Gastrocnemius medialis (tissue), 4 donors: ENCODE results near the gene CCDC74B. TPM values are rescaled to one million over a fixed set of nuclear protein-coding genes. Genes with fewer than 3 reads are reported as not detected.
"Not testable (repeated sequence)": the region's sequence is repeated elsewhere in the genome, so short reads cannot be mapped to it uniquely, and the experiment has no call there.

ENCODE experiments used
- ATAC-seq, 2 donors: fragments of 150-250 bp; one replicate each; pipeline ENCODE4 v1.9.1; 2016
- DNase-seq, 2 donors: peaks; one replicate each; pipeline ENCODE4 v3.0.0-alpha.2; 2019
- H3K27ac ChIP-seq, 4 donors: fragments of 200-600 bp; sonication (generic); 1 replicate in 1 of 4; 2 replicates in 3 of 4; pipeline ENCODE4 v1.5.1; 2016 to 2018; ENCODE audit warnings: mild to moderate bottlenecking in 2 of 4, moderate library complexity in 1 of 4
- H3K27me3 ChIP-seq, 3 donors: fragments of 200-600 bp; sonication (generic) in 2 of 3; 1 replicate in 1 of 3; 2 replicates in 2 of 3; pipeline versions ENCODE4 v1.5.1 to v1.6.0; 2016 to 2019; ENCODE audit warnings: mild to moderate bottlenecking in 1 of 3, moderate library complexity in 1 of 3
- H3K36me3 ChIP-seq, 2 donors: fragments of 200-600 bp; sonication (generic) in 1 of 2; one replicate each; pipeline ENCODE4 v1.5.1; 2017 to 2018
- H3K4me1 ChIP-seq, 2 donors: fragments of 200-600 bp; sonication (generic) in 1 of 2; one replicate each; pipeline ENCODE4 v1.5.1; 2016 to 2017; ENCODE audit warnings: mild to moderate bottlenecking in 2 of 2
- H3K4me3 ChIP-seq, 4 donors: fragments of 200-600 bp; sonication (generic) in 3 of 4; 1 replicate in 1 of 4; 2 replicates in 3 of 4; pipeline ENCODE4 v1.5.1; 2016 to 2019; ENCODE audit warnings: mild to moderate bottlenecking in 2 of 4
- H3K9me3 ChIP-seq, 3 donors: fragments of 200-600 bp; sonication (generic) in 2 of 3; 1 replicate in 1 of 3; 2 replicates in 2 of 3; pipeline ENCODE4 v1.5.1; 2016 to 2019
- CTCF ChIP-seq, 5 experiments: fragments of 450-650 bp in 3 of 5; fragments of 200-600 bp in 2 of 5; sonication (generic) in 2 of 5; IDR thresholded peaks in 4 of 5; conservative IDR thresholded peaks in 1 of 5; 1 replicate in 4 of 5; 2 replicates in 1 of 5; pipeline ENCODE4 v1.5.1; 2016 to 2019; ENCODE audit warnings: antibody characterized with exemption in 5 of 5, mild to moderate bottlenecking in 3 of 5, moderate library complexity in 3 of 5
- POLR2A ChIP-seq, 2 donors: fragments of 450-650 bp; IDR thresholded peaks; one replicate each; pipeline ENCODE4 v1.6.1; 2017; ENCODE audit warnings: antibody characterized with exemption in 2 of 2, mild to moderate bottlenecking in 2 of 2, moderate library complexity in 2 of 2
- in situ Hi-C, 4 donors: fragments of 200-750 bp; cut with MboI; loops; one replicate each; pipeline versions ENCODE4 v1.15.0 to v1.8.0; 2017; ENCODE audit warnings: low sequenced_read_pairs in 4 of 4
- intact Hi-C: fragments of 100-400 bp; cut with DNase I; formaldehyde crosslinking; loops from one replicate; pipeline ENCODE4 v1.15.1; 2023; ENCODE audit warnings: low total_unique reads
- total RNA-seq, 4 donors: library from RNA; depleted of rRNA; stranded (reverse); fragments of >200 nt; gene quantifications; one replicate each; pipeline versions ENCODE4 v1.1.0 to v1.2.3, GENCODE V29; 2016

The CCDC74B gene
- total RNA-seq, 4 donors from 2014 or later: 0.42 to 1.2 TPM; not detected in 2

- Histone ChIP-seq H3K4me1 (peaks cover 5 to 11% of the 10 kb centered on the region in 2 donors), H3K27ac (peak within 1 kb of the TSS; percentile 88 to 93 (median 91)), H3K4me3 (peak within 1 kb of the TSS; percentile 88 to 99 (median 93))
- peak; percentile 64 to 85 for DNase-seq
- not testable (repeated sequence) for H3K27me3 ChIP-seq, H3K9me3 ChIP-seq, H3K36me3 ChIP-seq
- TF ChIP-seq POLR2A (IDR thresholded peaks at IDR 0.05): peak; percentile 29 to 39
- TF ChIP-seq CTCF (IDR thresholded peaks at IDR 0.05 in 4 of 5, conservative IDR thresholded peaks at IDR 0.05 in 1 of 5): peak; percentile 86 to 95 (median 90)
- intact Hi-C loops (loop anchor here (2.0 to 10.0 kb wide), 3 partner anchors 151 to 1857 kb away; partner anchors contain the start of gene IMP4), in situ Hi-C loops (loop anchor here in 3 of 4 donors (25.0 kb wide), 1 partner anchor 155 kb away; the partner anchor contains the start of gene IMP4 (in 3 of the 3))
- ATAC-seq: peak; percentile 85 to 86
Observed at GRCh38 chr2:130181880-130182682, 37.2 kb upstream of the CCDC74B start, which contains the start of gene MZT2B. MZT2B (plus strand) TSS chr2:130182262; CDS start chr2:130182283, 21 bp downstream.

- Histone ChIP-seq H3K4me1 (peaks cover 5 to 11% of the 10 kb centered on the region in 2 donors), H3K36me3 (peaks cover 0 to 7% of the 10 kb centered on the region in 2 donors), H3K9me3 (no peaks in the 10 kb centered on the region), H3K4me3 (peak within 1 kb of the TSS; percentile 88 to 99 (median 93)), H3K27ac (peak within 1 kb of the TSS; percentile 88 to 93 (median 91)), H3K27me3 (no peaks in the 10 kb centered on the region)
- DNase-seq: peak; percentile 91 to 94
- intact Hi-C loops (loop anchor here (10.0 kb wide), 1 partner anchor 1857 kb away; no protein-coding TSS in a partner anchor), in situ Hi-C loops (loop anchor here in 3 of 4 donors (25.0 kb wide), 1 partner anchor 156 kb away; the partner anchor contains the start of gene IMP4 (in 3 of the 3))
- ATAC-seq: peak; percentile 94 to 95
- TF ChIP-seq POLR2A (IDR thresholded peaks at IDR 0.05): no peak
- TF ChIP-seq CTCF (IDR thresholded peaks at IDR 0.05 in 4 of 5, conservative IDR thresholded peaks at IDR 0.05 in 1 of 5): no peak
Observed at GRCh38 chr2:130181325-130181879, 36.5 kb upstream of the CCDC74B start, which contains the start of gene SMPD4. SMPD4 (minus strand) TSS chr2:130181602; CDS start chr2:130176592, 5,010 bp downstream.

- peak overlapping the region; percentile 88 to 93 (median 91) for H3K27ac ChIP-seq
Observed at GRCh38 chr2:130180404-130181324, 35.8 kb upstream of the CCDC74B start.

GRCh38 chr2:130174866-130175265 is 30.0 kb upstream of the CCDC74B start:
- H3K27ac ChIP-seq, ATAC-seq, H3K27me3 ChIP-seq, H3K9me3 ChIP-seq, intact Hi-C loops, H3K4me3 ChIP-seq, DNase-seq, H3K4me1 ChIP-seq: not testable (repeated sequence)
- peaks cover 0 to 29% of the 10 kb centered on the region in 2 donors for H3K36me3 ChIP-seq
- in situ Hi-C loops: loop anchor here (5.0 to 25.0 kb wide), 2 partner anchors 162 kb away; partner anchors contain the start of gene IMP4 (in 3 of the 4)

More at GRCh38 chr2:130180404-130181324, 35.8 kb upstream of the CCDC74B start:
- peak overlapping the region; percentile 88 to 99 (median 93) for H3K4me3 ChIP-seq
- not testable (repeated sequence) for H3K9me3 ChIP-seq, ATAC-seq, DNase-seq, H3K27me3 ChIP-seq, H3K36me3 ChIP-seq
- in situ Hi-C loops: loop anchor here in 3 of 4 donors (25.0 kb wide), 1 partner anchor 157 kb away; the partner anchor contains the start of gene IMP4 (in 3 of the 3)
- intact Hi-C loops: loop anchor here (10.0 kb wide), 1 partner anchor 1856 kb away; no protein-coding TSS in a partner anchor
- H3K4me1 ChIP-seq: peaks cover 5 to 11% of the 10 kb centered on the region in 2 donors

GRCh38 chr2:130169896-130170295 is 25.0 kb upstream of the CCDC74B start:
- DNase-seq (no peak), ATAC-seq (no peak)
- TF ChIP-seq CTCF (IDR thresholded peaks at IDR 0.05 in 4 of 5, conservative IDR thresholded peaks at IDR 0.05 in 1 of 5): no peak
- no peak for TF ChIP-seq POLR2A (IDR thresholded peaks at IDR 0.05)
- in situ Hi-C loops (no loop called here), intact Hi-C loops (no loop called here)
- Histone ChIP-seq H3K4me3 (no peak overlapping the region), H3K27me3 (no peaks in the 10 kb centered on the region), H3K36me3 (peaks cover 0 to 61% of the 10 kb centered on the region in 2 donors), H3K27ac (no peak overlapping the region), H3K4me1 (no peaks in the 10 kb centered on the region), H3K9me3 (no peaks in the 10 kb centered on the region)

GRCh38 chr2:130169163-130169562 is 24.3 kb upstream of the CCDC74B start:
- intact Hi-C loops, H3K4me1 ChIP-seq, ATAC-seq, DNase-seq, H3K9me3 ChIP-seq, H3K27me3 ChIP-seq, H3K4me3 ChIP-seq, in situ Hi-C loops, H3K27ac ChIP-seq: not testable (repeated sequence)
- H3K36me3 ChIP-seq: peaks cover 0 to 66% of the 10 kb centered on the region in 2 donors

- intact Hi-C loops, H3K4me1 ChIP-seq, DNase-seq, H3K4me3 ChIP-seq, H3K9me3 ChIP-seq, ATAC-seq, H3K27me3 ChIP-seq, H3K27ac ChIP-seq, in situ Hi-C loops: not testable (repeated sequence)
- H3K36me3 ChIP-seq: peaks cover 0 to 64% of the 10 kb centered on the region in 2 donors
Observed at GRCh38 chr2:130166611-130167010, 21.7 kb upstream of the CCDC74B start.
